Tibial nerve (tissue), 4 donors: ENCODE results near the gene OR5AR1.

Experiments used
- CTCF ChIP-seq, 5 experiments: fragments of 200-600 bp in 3 of 5; fragments of 450-650 bp in 2 of 5; sonication (generic) in 3 of 5; IDR thresholded peaks; one replicate each; pipeline ENCODE4 v1.5.1; 2016 to 2019; ENCODE audit warnings: antibody characterized with exemption in 5 of 5, mild to moderate bottlenecking in 3 of 5, moderate library complexity in 2 of 5
- EP300 ChIP-seq, 2 donors: sonication (generic); formaldehyde crosslinking; IDR thresholded peaks; one replicate each; pipeline ENCODE4 v1.6.1; 2017; ENCODE audit warnings: antibody characterized with exemption in 2 of 2, mild to moderate bottlenecking in 1 of 2

DNA sequence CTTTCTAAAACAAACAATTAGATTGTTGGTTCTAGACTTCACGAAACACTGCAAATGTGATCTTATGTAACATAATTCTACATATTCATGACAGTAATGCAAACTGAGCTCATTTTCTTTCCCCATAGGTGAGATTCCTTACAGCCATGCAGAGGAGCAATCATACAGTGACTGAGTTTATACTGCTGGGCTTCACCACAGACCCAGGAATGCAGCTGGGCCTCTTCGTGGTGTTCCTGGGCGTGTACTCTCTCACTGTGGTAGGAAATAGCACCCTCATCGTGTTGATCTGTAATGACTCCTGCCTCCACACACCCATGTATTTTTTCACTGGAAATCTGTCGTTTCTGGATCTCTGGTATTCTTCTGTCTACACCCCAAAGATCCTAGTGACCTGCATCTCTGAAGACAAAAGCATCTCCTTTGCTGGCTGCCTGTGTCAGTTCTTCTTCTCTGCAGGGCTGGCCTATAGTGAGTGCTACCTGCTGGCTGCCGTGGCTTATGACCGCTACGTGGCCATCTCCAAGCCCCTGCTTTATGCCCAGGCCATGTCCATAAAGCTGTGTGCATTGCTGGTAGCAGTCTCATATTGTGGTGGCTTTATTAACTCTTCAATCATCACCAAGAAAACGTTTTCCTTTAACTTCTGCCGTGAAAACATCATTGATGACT, 36.9 kb downstream of the OR5AR1 start:
- TF ChIP-seq CTCF (IDR thresholded peaks at IDR 0.05) (no peak), EP300 (IDR thresholded peaks at IDR 0.05) (no peak)
